ENCODE results near the gene COL5A1.

DNA sequence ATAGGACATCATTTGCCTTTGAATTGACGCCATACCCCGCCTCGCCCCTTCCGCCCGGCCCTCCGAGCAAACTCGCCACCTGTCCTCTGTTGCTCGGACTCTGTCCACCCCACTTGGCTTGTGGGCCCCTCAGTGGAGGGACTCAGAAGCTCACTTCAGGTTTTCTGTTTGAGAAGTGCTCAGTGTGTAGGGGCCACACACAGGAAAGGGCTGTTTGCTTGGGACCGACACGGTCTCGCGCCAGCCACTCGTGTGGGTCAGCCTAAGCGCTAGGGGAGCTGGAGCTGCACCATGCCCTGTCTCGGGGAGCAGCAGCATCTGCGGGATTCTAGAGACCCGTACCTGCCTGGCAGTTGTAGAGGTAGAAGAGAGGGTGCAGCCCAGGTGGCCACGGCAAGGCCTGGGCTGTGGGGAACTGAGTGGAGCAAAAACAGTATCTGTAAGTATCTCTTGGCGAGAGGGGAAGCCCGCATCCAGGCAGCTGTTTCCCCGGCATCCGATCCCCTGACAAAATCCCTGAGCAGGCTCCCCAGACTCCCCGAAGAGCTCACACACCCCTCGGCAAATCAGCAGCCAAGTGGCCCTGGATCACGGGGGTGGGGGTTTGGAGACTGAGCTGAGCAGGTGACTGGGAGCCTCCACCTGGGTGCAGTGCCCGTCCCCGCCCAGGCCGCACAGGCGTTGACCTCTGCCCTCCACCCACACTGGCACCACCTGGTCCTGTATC, 52.2 kb downstream of the COL5A1 start:
- TF ChIP-seq, protein P1, sequence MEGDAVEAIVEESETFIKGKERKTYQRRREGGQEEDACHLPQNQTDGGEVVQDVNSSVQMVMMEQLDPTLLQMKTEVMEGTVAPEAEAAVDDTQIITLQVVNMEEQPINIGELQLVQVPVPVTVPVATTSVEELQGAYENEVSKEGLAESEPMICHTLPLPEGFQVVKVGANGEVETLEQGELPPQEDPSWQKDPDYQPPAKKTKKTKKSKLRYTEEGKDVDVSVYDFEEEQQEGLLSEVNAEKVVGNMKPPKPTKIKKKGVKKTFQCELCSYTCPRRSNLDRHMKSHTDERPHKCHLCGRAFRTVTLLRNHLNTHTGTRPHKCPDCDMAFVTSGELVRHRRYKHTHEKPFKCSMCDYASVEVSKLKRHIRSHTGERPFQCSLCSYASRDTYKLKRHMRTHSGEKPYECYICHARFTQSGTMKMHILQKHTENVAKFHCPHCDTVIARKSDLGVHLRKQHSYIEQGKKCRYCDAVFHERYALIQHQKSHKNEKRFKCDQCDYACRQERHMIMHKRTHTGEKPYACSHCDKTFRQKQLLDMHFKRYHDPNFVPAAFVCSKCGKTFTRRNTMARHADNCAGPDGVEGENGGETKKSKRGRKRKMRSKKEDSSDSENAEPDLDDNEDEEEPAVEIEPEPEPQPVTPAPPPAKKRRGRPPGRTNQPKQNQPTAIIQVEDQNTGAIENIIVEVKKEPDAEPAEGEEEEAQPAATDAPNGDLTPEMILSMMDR (IDR thresholded peaks at IDR 0.05) = no peak
- no peak for TF ChIP-seq EZH2 (IDR thresholded peaks at IDR 0.05)
